B cell (primary cell): Measurements from ENCODE around the gene EGFR. TPM values are rescaled to one million over a fixed set of nuclear protein-coding genes. Genes with fewer than 3 reads are reported as not detected.

ENCODE experiments used
- ATAC-seq: fragments of 200-7000 bp; cut with Tn5 transposase; one replicate; pipeline ENCODE4 v1.10.0; 2021; ENCODE audit warnings: low read depth, mild to moderate bottlenecking, moderate number of reproducible peaks, moderate library complexity
- CTCF ChIA-PET: fragments of 350-600 bp; sonication (Branson Sonifier 250); formaldehyde crosslinking; loops from one replicate; lab custom pipeline; 2021; ENCODE audit warnings: antibody characterized with exemption, inconsistent platforms; lab: Charles Lee
- POLR2A ChIA-PET: fragments of 350-600 bp; sonication (Branson Sonifier 250); formaldehyde crosslinking; loops from one replicate; lab custom pipeline; 2021; ENCODE audit warnings: antibody characterized with exemption; lab: Charles Lee
- DNase-seq: peaks from one replicate; pipeline ENCODE4 v3.0.0; 2013
- H2AFZ ChIP-seq: 2 replicates; pipeline ENCODE4 v1.6.1; 2012; ENCODE audit warnings: mild to moderate bottlenecking, low read depth, low read length; ENCODE audit not compliant: insufficient read depth, poor library complexity, severe bottlenecking
- H3K27ac ChIP-seq, 2 donors: 1 replicate in 1 of 2; 2 replicates in 1 of 2; pipeline ENCODE4 v1.5.1; 2012 to 2013; ENCODE audit warnings: low read length in 2 of 2, mild to moderate bottlenecking in 2 of 2, moderate library complexity in 1 of 2
- H3K27me3 ChIP-seq, 4 experiments: fragments of 200-600 bp in 1 of 4; sonication (generic) in 1 of 4; replicated peaks in 1 of 4; 1 replicate in 2 of 4; 2 replicates in 2 of 4; pipeline versions ENCODE4 v1.6.1 to v1.7.0; 2013 to 2016; ENCODE audit warnings: low read length in 3 of 4, mild to moderate bottlenecking in 2 of 4, mixed read lengths in 1 of 4, moderate library complexity in 1 of 4; ENCODE audit not compliant: insufficient read depth in 4 of 4, control insufficient read depth in 3 of 4; ENCODE audit errors: control extremely low read depth in 1 of 4
- H3K36me3 ChIP-seq, 2 experiments: replicated peaks in 1 of 2; 1 replicate in 1 of 2; 2 replicates in 1 of 2; pipeline versions ENCODE4 v1.6.1 to v1.7.1; 2013; ENCODE audit warnings: low read length in 1 of 2; ENCODE audit not compliant: insufficient read depth in 2 of 2, control insufficient read depth in 1 of 2; ENCODE audit errors: control extremely low read depth in 1 of 2, extremely low read depth in 1 of 2
- H3K4me1 ChIP-seq, 2 donors: fragments of 200-600 bp in 1 of 2; sonication (generic) in 1 of 2; 1 replicate in 1 of 2; 2 replicates in 1 of 2; pipeline versions ENCODE4 v1.5.1 to v1.6.1; 2013 to 2017; ENCODE audit warnings: low read length in 2 of 2; ENCODE audit not compliant: control insufficient read depth in 2 of 2, insufficient read depth in 2 of 2
- H3K4me2 ChIP-seq: replicated peaks from 2 replicates; pipeline ENCODE3; 2012; ENCODE audit warnings: mild to moderate bottlenecking, low read depth, low read length; ENCODE audit not compliant: poor library complexity, severe bottlenecking
- H3K4me3 ChIP-seq, 5 experiments: fragments of 200-600 bp in 1 of 5; sonication (generic) in 1 of 5; 1 replicate in 3 of 5; 2 replicates in 2 of 5; pipeline versions ENCODE4 v1.5.1 to v1.7.0; 2011 to 2016; ENCODE audit warnings: low read length in 4 of 5, mild to moderate bottlenecking in 4 of 5, low read depth in 2 of 5, control low read depth in 1 of 5, moderate library complexity in 1 of 5; ENCODE audit not compliant: insufficient read depth in 1 of 5; ENCODE audit errors: control extremely low read depth in 1 of 5, extremely low read depth in 1 of 5
- H3K79me2 ChIP-seq: fragments of 200-600 bp; sonication (generic); one replicate; pipeline ENCODE4 v1.6.0; 2016; ENCODE audit warnings: low read length; ENCODE audit not compliant: control insufficient read depth, insufficient read depth
- H3K9ac ChIP-seq: fragments of 200-600 bp; sonication (generic); 2 replicates; pipeline ENCODE4 v1.6.1; 2017; ENCODE audit warnings: mild to moderate bottlenecking, low read length, moderate library complexity
- H3K9me3 ChIP-seq, 3 donors: one replicate each; pipeline versions ENCODE4 v1.6.1 to v1.7.1; 2013; ENCODE audit warnings: low read length in 2 of 3; ENCODE audit not compliant: control insufficient read depth in 2 of 3, insufficient read depth in 1 of 3; ENCODE audit errors: control extremely low read depth in 1 of 3
- H4K20me1 ChIP-seq: 2 replicates; pipeline ENCODE4 v1.6.0; 2012; ENCODE audit warnings: mild to moderate bottlenecking, low read length; ENCODE audit not compliant: insufficient read depth, control insufficient read depth, poor library complexity, severe bottlenecking
- H3K27ac Mint-ChIP-seq: one replicate; pipeline ENCODE4 v1.8.0; 2021; ENCODE audit warnings: mixed read lengths
- H3K27me3 Mint-ChIP-seq: one replicate; pipeline ENCODE4 v1.8.0; 2021; ENCODE audit warnings: mixed read lengths
- H3K4me1 Mint-ChIP-seq: one replicate; pipeline ENCODE4 v1.8.0; 2021; ENCODE audit warnings: mixed read lengths
- H3K4me3 Mint-ChIP-seq: one replicate; pipeline ENCODE4 v1.8.0; 2021; ENCODE audit warnings: mixed read lengths
- H3K9me3 Mint-ChIP-seq: one replicate; pipeline ENCODE4 v1.8.0; 2022; ENCODE audit warnings: mixed read lengths; ENCODE audit not compliant: insufficient read depth
- CTCF ChIP-seq: fragments of 200-600 bp; IDR thresholded peaks from one replicate; pipeline ENCODE4 v1.8.0; 2022; ENCODE audit warnings: antibody characterized with exemption, mild to moderate bottlenecking
- EZH2 ChIP-seq: IDR thresholded peaks from 2 replicates; pipeline ENCODE4 v1.6.1; 2012; ENCODE audit warnings: borderline replicate concordance, low read depth, mild to moderate bottlenecking, moderate library complexity, low read length; ENCODE audit not compliant: insufficient read depth, poor library complexity, severe bottlenecking
- WGBS: methylation state at CpG from one replicate; pipeline ENCODE4 v1.1.5; 2013; ENCODE audit warnings: missing lambda C conversion rate; ENCODE audit not compliant: insufficient coverage; 5-methylcytosine and 5-hydroxymethylcytosine counted together
- intact Hi-C: fragments of 100-400 bp; cut with micrococcal nuclease; formaldehyde crosslinking; loops from one replicate; pipeline ENCODE4 v1.10.0; 2022
- polyA plus RNA-seq: library from polyadenylated mRNA; depleted of rRNA; stranded (reverse); fragments of >200 nt; gene quantifications from 2 replicates; pipeline ENCODE4 v1.2.3, GENCODE V29; 2012
- total RNA-seq, 2 donors: library from RNA; stranded (reverse); fragments of 120-200 nt in 1 of 2; gene quantifications; 1 replicate in 1 of 2; 2 replicates in 1 of 2; pipeline versions ENCODE4 v1.2.3 to v1.2.4, GENCODE V29; 2013 to 2022

Gene EGFR
- total and polyA plus RNA-seq, 2 donors (not counting 1 experiment from before 2014, with no cell fraction given): not detected

DNA sequence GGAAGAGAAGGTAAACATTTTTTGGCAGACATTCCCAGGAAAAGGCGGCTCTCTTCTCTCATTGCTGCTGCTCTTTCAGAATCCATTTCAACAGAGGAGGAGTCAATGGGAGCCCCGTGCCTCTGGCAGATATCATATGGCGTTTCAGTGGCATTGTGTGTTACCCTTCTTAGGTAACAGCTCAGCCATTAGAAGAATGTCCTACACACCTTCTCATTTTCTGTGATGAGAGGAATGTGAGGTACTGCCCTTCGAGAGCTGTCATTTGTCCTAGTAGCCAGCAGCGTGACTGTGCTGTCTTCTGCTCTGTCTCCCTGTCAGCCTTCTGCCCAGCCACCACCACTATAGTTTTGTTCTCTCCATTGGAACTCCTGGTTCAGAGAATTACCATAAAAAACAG, 102.4 kb downstream of the EGFR start:
- H3K36me3 ChIP-seq: no peaks in the 10 kb centered on the region
- no peak overlapping the region for H3K9ac ChIP-seq
- ATAC-seq (no peak), DNase-seq (no peak)
- peaks cover 23% of the 10 kb centered on the region for H3K27me3 Mint-ChIP-seq
- intact Hi-C loops: no loop called here
- H2AFZ ChIP-seq: no peak overlapping the region
- H3K9me3 Mint-ChIP-seq: no peaks in the 10 kb centered on the region
- H3K9me3 ChIP-seq: no peaks in the 10 kb centered on the region
- TF ChIP-seq EZH2: no peak
- TF ChIP-seq CTCF: no peak
- H3K27me3 ChIP-seq: no peaks in the 10 kb centered on the region
- H3K79me2 ChIP-seq: no peaks in the 10 kb centered on the region
- H3K27ac ChIP-seq: no peak overlapping the region
- CTCF ChIA-PET: no interaction called here
- no peaks in the 10 kb centered on the region for H3K4me1 Mint-ChIP-seq
- H3K4me1 ChIP-seq: no peaks in the 10 kb centered on the region
- no peak overlapping the region for H3K4me2 ChIP-seq
- H4K20me1 ChIP-seq: no peaks in the 10 kb centered on the region
- H3K4me3 Mint-ChIP-seq: no peak overlapping the region
- WGBS: 83% methylated on average over 2 of the region's 5 CpGs
- POLR2A ChIA-PET: no interaction called here
- no peak overlapping the region for H3K4me3 ChIP-seq
- no peak overlapping the region for H3K27ac Mint-ChIP-seq

DNA sequence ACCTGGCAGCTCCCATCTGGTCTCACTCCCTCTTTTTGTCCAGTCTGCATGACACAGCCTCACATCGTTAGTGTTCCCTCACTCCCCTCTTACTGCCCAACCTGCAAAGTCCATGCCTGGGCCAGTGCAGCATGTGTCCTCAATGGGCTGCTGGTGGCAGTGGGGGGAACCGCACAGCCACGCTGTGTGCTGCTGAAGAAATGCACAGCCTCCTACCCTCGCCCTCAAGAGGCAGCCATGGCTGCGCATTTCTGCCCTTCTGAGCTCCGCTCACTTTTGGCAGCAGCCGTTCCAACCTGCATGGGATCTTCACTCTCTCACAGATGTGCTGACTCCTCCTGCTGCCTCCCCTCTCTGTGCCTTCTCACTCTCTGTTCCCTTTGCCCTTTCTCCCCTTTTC, 103.4 kb downstream of the EGFR start:
- H3K4me1 Mint-ChIP-seq: no peaks in the 10 kb centered on the region
- WGBS: 77% methylated on average over 7 of the region's 7 CpGs
- DNase-seq: no peak
- no peak for ATAC-seq
- no peaks in the 10 kb centered on the region for H3K9me3 Mint-ChIP-seq
- Histone ChIP-seq H3K4me3 (no peak overlapping the region), H3K4me2 (no peak overlapping the region), H3K9me3 (no peaks in the 10 kb centered on the region), H3K9ac (no peak overlapping the region), H3K27ac (no peak overlapping the region), H3K4me1 (no peaks in the 10 kb centered on the region), H3K79me2 (no peaks in the 10 kb centered on the region), H3K36me3 (no peaks in the 10 kb centered on the region), H2AFZ (no peak overlapping the region), H4K20me1 (no peaks in the 10 kb centered on the region), H3K27me3 (no peaks in the 10 kb centered on the region)
- peaks cover 23% of the 10 kb centered on the region for H3K27me3 Mint-ChIP-seq
- H3K27ac Mint-ChIP-seq: no peak overlapping the region
- intact Hi-C loops: no loop called here
- ChIA-PET CTCF (no interaction called here), POLR2A (no interaction called here)
- no peak for TF ChIP-seq EZH2
- no peak for TF ChIP-seq CTCF
- H3K4me3 Mint-ChIP-seq: no peak overlapping the region
